Measurements from ENCODE around the gene EIF5A.

- TF ChIP-seq EZH2 (IDR thresholded peaks at IDR 0.05; ENCODE audit: low read length) (no peak), CTCF (optimal IDR thresholded peaks at IDR 0.05 in 1 of 3, IDR thresholded peaks at IDR 0.05 in 1 of 3, conservative IDR thresholded peaks at IDR 0.05 in 1 of 3; ENCODE audit: extremely low read depth in 1 of 3, insufficient read depth in 2 of 3, low read length in 3 of 3) (no peak)
Measured at GRCh38 chr17:7311110-7311705, 3.8 kb downstream of the EIF5A start.

Measured in keratinocyte (primary cell).